Neural cell (in vitro differentiated cells): ENCODE data around the gene AFAP1L1. TPM values are rescaled to one million over a fixed set of nuclear protein-coding genes. Genes with fewer than 3 reads are reported as not detected.

ENCODE experiments used
- H2AFZ ChIP-seq: fragments of 200-600, 300-800 bp; sonication (generic), shearing (Covaris generic); 2 replicates; pipeline ENCODE4 v1.6.0; 2014; ENCODE audit warnings: low read depth, mild to moderate bottlenecking, antibody characterized with exemption, low read length, moderate library complexity
- H3F3A ChIP-seq: fragments of 200-600 bp; shearing (Covaris generic); 2 replicates; pipeline ENCODE4 v1.6.1; 2016; ENCODE audit warnings: mild to moderate bottlenecking, moderate library complexity, mixed read lengths, antibody characterized with exemption, low read length; ENCODE audit not compliant: insufficient read depth, poor library complexity, severe bottlenecking
- H3K27ac ChIP-seq: fragments of 200-600, 300-800 bp; sonication (generic), shearing (Covaris generic); 2 replicates; pipeline ENCODE4 v1.5.1; 2014; ENCODE audit warnings: mild to moderate bottlenecking, low read length, moderate library complexity
- H3K27me3 ChIP-seq: fragments of 300-800, 200-600 bp; sonication (generic), shearing (Covaris generic); 2 replicates; pipeline ENCODE4 v1.6.0; 2014; ENCODE audit warnings: mild to moderate bottlenecking, low read depth, low read length, moderate library complexity; ENCODE audit not compliant: insufficient read depth
- H3K36me3 ChIP-seq: fragments of 300-800, 200-600 bp; sonication (generic), shearing (Covaris generic); 2 replicates; pipeline ENCODE4 v1.5.1; 2014; ENCODE audit warnings: mild to moderate bottlenecking, antibody characterized with exemption, low read length, moderate library complexity; ENCODE audit not compliant: insufficient read depth
- H3K4me2 ChIP-seq: fragments of 300-800, 200-600 bp; sonication (generic), shearing (Covaris generic); 2 replicates; pipeline ENCODE4 v1.6.0; 2014; ENCODE audit warnings: mild to moderate bottlenecking, low read length
- H3K4me3 ChIP-seq: fragments of 300-800, 200-600 bp; sonication (generic), shearing (Covaris generic); 2 replicates; pipeline ENCODE4 v1.5.1; 2014; ENCODE audit warnings: mild to moderate bottlenecking, low read length, moderate library complexity
- H3K79me2 ChIP-seq: fragments of 200-600 bp; shearing (Covaris generic); replicated peaks from 2 replicates; pipeline ENCODE4 v1.6.0; 2014; ENCODE audit warnings: mild to moderate bottlenecking, low read length, moderate library complexity; ENCODE audit not compliant: insufficient read depth
- H3K9ac ChIP-seq: fragments of 300-800, 200-600 bp; sonication (generic), shearing (Covaris generic); 2 replicates; pipeline ENCODE4 v1.6.1; 2016; ENCODE audit warnings: mild to moderate bottlenecking, low read length, mixed read lengths
- H3K9me2 ChIP-seq: fragments of 200-600 bp; shearing (Covaris generic); 2 replicates; pipeline ENCODE4 v1.6.1; 2016; ENCODE audit warnings: mild to moderate bottlenecking, low read length, mixed read lengths; ENCODE audit not compliant: insufficient read depth
- H3K9me3 ChIP-seq: fragments of 200-600, 300-800 bp; sonication (generic), shearing (Covaris generic); 2 replicates; pipeline ENCODE4 v1.6.1; 2016; ENCODE audit warnings: mild to moderate bottlenecking, mixed run types, low read length, moderate library complexity, mixed read lengths
- H4K20me1 ChIP-seq: fragments of 200-600 bp; shearing (Covaris generic); 2 replicates; pipeline ENCODE4 v1.6.1; 2016; ENCODE audit warnings: mild to moderate bottlenecking, mixed run types; ENCODE audit not compliant: insufficient read depth
- EP300 ChIP-seq: fragments of 450-650 bp; conservative IDR thresholded peaks from 2 replicates; pipeline ENCODE4 v1.6.1; 2014; ENCODE audit warnings: antibody characterized with exemption, mild to moderate bottlenecking, moderate library complexity; ENCODE audit not compliant: poor library complexity, severe bottlenecking
- EZH2 ChIP-seq: fragments of 200-600, 300-800 bp; shearing (Covaris generic), sonication (generic); IDR thresholded peaks from 2 replicates; pipeline ENCODE4 v1.6.1; 2014; ENCODE audit warnings: antibody characterized with exemption, low read length, borderline replicate concordance, mild to moderate bottlenecking; ENCODE audit not compliant: insufficient read depth, poor library complexity, severe bottlenecking
- MXI1 ChIP-seq: fragments of 450-650 bp; conservative IDR thresholded peaks from 2 replicates; pipeline ENCODE4 v1.6.1; 2014; ENCODE audit warnings: antibody characterized with exemption, mild to moderate bottlenecking; ENCODE audit not compliant: poor library complexity, severe bottlenecking
- POLR2AphosphoS5 ChIP-seq: IDR thresholded peaks from 2 replicates; pipeline ENCODE4 v1.6.1; 2012
- RAD21 ChIP-seq: fragments of 450-650 bp; conservative IDR thresholded peaks from 2 replicates; pipeline ENCODE4 v1.6.1; 2014; ENCODE audit warnings: antibody characterized with exemption, mild to moderate bottlenecking, moderate library complexity
- SMC3 ChIP-seq: fragments of 450-650 bp; conservative IDR thresholded peaks from 2 replicates; pipeline ENCODE4 v1.6.1; 2014; ENCODE audit warnings: antibody characterized with exemption, mild to moderate bottlenecking, moderate library complexity; ENCODE audit not compliant: poor library complexity
- TAF1 ChIP-seq: IDR thresholded peaks from 2 replicates; pipeline ENCODE4 v1.6.1; 2012; ENCODE audit warnings: low read depth
- polyA plus RNA-seq: library from polyadenylated mRNA; depleted of rRNA; stranded (reverse); fragments of >200 nt; gene quantifications from 2 replicates; pipeline ENCODE4 v1.2.3, GENCODE V29; 2014
- TF ChIP-seq, protein P1 (sequence below): IDR thresholded peaks from 2 replicates; pipeline ENCODE4 v1.6.1; 2012; ENCODE audit warnings: borderline replicate concordance
- TF ChIP-seq, protein P2 (sequence below): fragments of 450-650 bp; IDR thresholded peaks from 2 replicates; pipeline ENCODE4 v1.5.1; 2014; ENCODE audit warnings: antibody characterized with exemption, mild to moderate bottlenecking, moderate library complexity; ENCODE audit not compliant: poor library complexity, severe bottlenecking

AFAP1L1 gene
- polyA plus RNA-seq, 1 donor from 2014 or later, result not detected

DNA sequence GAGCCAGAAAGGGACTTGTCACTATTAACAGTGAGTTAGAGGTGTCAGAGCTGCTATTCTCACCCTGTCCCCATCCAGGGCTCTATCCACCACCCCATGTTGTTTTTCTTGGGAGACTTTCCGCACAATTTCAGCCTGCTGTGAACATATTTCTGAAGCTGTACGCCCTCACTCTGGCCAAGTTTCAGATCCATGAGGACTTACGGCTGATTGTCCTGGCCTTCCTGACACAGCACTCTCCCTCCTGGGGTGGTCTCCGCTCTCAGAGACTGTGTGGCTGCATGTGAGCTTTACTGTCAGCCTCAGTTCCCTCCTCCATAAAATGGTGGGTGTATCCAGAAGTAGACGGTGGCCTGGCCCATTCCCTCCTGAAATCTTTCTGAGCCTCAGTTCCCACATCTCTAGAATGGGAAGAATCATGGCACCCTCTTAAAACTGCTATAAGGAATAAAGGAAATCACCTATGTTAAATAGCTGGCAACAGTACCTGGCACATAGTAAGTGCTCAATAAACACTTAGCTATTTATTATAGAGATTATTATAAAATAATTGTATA lies 108.2 kb downstream of the AFAP1L1 start (continued):
- TF ChIP-seq, protein P1, sequence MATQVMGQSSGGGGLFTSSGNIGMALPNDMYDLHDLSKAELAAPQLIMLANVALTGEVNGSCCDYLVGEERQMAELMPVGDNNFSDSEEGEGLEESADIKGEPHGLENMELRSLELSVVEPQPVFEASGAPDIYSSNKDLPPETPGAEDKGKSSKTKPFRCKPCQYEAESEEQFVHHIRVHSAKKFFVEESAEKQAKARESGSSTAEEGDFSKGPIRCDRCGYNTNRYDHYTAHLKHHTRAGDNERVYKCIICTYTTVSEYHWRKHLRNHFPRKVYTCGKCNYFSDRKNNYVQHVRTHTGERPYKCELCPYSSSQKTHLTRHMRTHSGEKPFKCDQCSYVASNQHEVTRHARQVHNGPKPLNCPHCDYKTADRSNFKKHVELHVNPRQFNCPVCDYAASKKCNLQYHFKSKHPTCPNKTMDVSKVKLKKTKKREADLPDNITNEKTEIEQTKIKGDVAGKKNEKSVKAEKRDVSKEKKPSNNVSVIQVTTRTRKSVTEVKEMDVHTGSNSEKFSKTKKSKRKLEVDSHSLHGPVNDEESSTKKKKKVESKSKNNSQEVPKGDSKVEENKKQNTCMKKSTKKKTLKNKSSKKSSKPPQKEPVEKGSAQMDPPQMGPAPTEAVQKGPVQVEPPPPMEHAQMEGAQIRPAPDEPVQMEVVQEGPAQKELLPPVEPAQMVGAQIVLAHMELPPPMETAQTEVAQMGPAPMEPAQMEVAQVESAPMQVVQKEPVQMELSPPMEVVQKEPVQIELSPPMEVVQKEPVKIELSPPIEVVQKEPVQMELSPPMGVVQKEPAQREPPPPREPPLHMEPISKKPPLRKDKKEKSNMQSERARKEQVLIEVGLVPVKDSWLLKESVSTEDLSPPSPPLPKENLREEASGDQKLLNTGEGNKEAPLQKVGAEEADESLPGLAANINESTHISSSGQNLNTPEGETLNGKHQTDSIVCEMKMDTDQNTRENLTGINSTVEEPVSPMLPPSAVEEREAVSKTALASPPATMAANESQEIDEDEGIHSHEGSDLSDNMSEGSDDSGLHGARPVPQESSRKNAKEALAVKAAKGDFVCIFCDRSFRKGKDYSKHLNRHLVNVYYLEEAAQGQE, result no peak

DNA sequence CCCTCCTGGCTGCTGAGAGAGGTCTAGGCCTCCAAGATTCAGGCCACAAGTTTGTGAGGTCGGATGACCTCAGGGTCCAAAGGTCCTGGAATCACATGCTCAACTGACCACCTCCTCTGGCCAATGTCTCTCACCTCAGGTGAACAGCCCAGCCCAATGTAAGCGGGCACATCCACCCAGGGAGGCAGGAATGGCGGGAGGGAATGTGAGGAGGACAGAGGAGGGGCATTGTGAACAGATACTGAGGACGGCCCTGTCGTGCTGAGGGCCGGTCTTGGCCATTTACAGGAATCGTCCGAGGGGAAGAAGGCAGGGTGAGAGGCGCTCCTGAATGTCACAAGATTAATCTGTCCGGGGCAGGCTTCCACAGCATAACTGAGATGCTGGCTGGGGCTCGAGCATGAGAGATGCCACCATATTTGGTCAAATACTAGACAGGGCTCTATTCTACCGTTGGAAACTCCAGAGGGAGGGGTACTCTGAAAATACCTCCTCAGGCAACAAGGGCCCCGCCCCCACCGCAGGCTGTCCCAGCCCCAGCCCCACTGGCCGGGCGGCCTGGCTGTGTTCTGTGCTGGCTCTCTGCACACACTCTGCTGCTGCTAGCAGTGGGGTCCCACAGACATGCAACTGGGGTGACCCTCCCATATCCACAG lies 108.9 kb downstream of the AFAP1L1 start:
- no peaks in the 10 kb centered on the region for H3K9me2 ChIP-seq
- no peaks in the 10 kb centered on the region for H3K79me2 ChIP-seq
- no peaks in the 10 kb centered on the region for H3K36me3 ChIP-seq
- no peak overlapping the region for H2AFZ ChIP-seq
- H3K4me2 ChIP-seq, result no peak overlapping the region
- TF ChIP-seq RAD21, result no peak
- H3K27ac ChIP-seq, result no peak overlapping the region
- H3K27me3 ChIP-seq, result no peaks in the 10 kb centered on the region
- H3F3A ChIP-seq, result no peaks in the 10 kb centered on the region
- no peak overlapping the region for H3K4me3 ChIP-seq
- no peak overlapping the region for H3K9ac ChIP-seq
- no peaks in the 10 kb centered on the region for H3K9me3 ChIP-seq
- H4K20me1 ChIP-seq, result no peaks in the 10 kb centered on the region

DNA sequence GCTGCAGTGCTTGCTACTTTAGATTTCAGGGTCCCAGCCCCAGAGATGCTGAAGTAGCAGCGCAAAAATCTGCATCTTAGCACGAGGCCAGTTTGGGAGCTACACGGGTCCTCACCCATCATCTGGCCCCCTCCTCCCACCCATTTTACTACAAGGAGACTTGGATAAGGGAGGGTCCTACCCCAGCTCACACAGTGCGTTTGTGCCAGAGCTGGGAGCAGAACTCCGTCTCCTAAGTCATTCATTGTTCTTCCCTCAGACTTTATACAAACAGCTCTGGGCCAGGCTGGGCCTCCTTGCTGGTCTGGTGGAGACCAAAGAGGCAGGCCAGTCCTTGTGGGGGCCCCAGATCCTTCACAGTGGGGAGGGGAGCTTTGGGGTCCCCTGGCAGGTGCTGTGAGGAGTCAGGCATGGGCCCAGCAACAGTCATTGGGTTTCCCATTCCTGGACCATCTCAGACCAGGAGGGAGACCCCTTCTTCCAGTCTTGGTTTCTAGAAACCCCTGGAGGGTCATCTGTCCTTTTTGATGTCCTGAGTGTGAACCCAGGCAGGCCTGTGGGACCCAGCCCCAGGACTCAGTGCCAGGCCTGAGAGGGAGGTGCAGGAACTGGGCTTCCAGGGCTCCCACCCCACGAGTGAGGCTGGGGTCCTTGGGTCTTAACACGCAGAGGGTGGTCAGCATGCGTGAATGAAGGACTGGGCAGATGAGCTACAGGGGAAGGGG lies 109.8 kb downstream of the AFAP1L1 start:
- no peaks in the 10 kb centered on the region for H4K20me1 ChIP-seq
- H3F3A ChIP-seq, result no peaks in the 10 kb centered on the region
- no peak overlapping the region for H3K4me2 ChIP-seq
- no peaks in the 10 kb centered on the region for H3K27me3 ChIP-seq
- no peak for TF ChIP-seq POLR2AphosphoS5
- TF ChIP-seq EZH2, result no peak
- TF ChIP-seq, protein P1, result no peak
- no peak for TF ChIP-seq RAD21
- no peak for TF ChIP-seq EP300
- TF ChIP-seq MXI1, result no peak
- TF ChIP-seq, protein P2, sequence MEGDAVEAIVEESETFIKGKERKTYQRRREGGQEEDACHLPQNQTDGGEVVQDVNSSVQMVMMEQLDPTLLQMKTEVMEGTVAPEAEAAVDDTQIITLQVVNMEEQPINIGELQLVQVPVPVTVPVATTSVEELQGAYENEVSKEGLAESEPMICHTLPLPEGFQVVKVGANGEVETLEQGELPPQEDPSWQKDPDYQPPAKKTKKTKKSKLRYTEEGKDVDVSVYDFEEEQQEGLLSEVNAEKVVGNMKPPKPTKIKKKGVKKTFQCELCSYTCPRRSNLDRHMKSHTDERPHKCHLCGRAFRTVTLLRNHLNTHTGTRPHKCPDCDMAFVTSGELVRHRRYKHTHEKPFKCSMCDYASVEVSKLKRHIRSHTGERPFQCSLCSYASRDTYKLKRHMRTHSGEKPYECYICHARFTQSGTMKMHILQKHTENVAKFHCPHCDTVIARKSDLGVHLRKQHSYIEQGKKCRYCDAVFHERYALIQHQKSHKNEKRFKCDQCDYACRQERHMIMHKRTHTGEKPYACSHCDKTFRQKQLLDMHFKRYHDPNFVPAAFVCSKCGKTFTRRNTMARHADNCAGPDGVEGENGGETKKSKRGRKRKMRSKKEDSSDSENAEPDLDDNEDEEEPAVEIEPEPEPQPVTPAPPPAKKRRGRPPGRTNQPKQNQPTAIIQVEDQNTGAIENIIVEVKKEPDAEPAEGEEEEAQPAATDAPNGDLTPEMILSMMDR, result no peak
- no peak for TF ChIP-seq SMC3
- TF ChIP-seq TAF1, result no peak
- H3K9me2 ChIP-seq, result no peaks in the 10 kb centered on the region
- no peak overlapping the region for H2AFZ ChIP-seq
- H3K4me3 ChIP-seq, result no peak overlapping the region
- no peaks in the 10 kb centered on the region for H3K9me3 ChIP-seq
- H3K79me2 ChIP-seq, result no peaks in the 10 kb centered on the region
- H3K9ac ChIP-seq, result no peak overlapping the region
- no peaks in the 10 kb centered on the region for H3K36me3 ChIP-seq
- no peak overlapping the region for H3K27ac ChIP-seq
